HL-60 (cell line): ENCODE results near the gene RGSL1.

Experiments
- CTCF ChIP-seq: IDR thresholded peaks from one replicate; pipeline ENCODE4 v1.5.1; 2011; ENCODE audit warnings: low read length, control low read depth, inconsistent platforms; ENCODE audit not compliant: insufficient read depth
- GABPA ChIP-seq: IDR thresholded peaks from 2 replicates; pipeline ENCODE4 v1.6.1; 2012; ENCODE audit warnings: low read depth
- POLR2AphosphoS5 ChIP-seq: IDR thresholded peaks from 2 replicates; pipeline ENCODE4 v1.6.1; 2012; ENCODE audit warnings: low read depth
- REST ChIP-seq: IDR thresholded peaks from 2 replicates; pipeline ENCODE4 v1.6.1; 2012; ENCODE audit warnings: low read depth; ENCODE audit not compliant: insufficient replicate concordance
- SPI1 ChIP-seq: IDR thresholded peaks from 2 replicates; pipeline ENCODE4 v1.6.1; 2012; ENCODE audit warnings: low read depth, mild to moderate bottlenecking, borderline replicate concordance

GRCh38 chr1:182428043-182428442, 21.9 kb upstream of the RGSL1 start:
- TF ChIP-seq CTCF: no peak
- no peak for TF ChIP-seq SPI1
- TF ChIP-seq GABPA: no peak
- no peak for TF ChIP-seq POLR2AphosphoS5
- TF ChIP-seq REST: no peak
